GDM1 (cell line): ENCODE data around the gene AGT.

Experiments
- DNase-seq: peaks from one replicate; lab custom pipeline; 2025; lab: John Stamatoyannopoulos, UW

AGT gene

GRCh38 chr1:230713915-230714764 lies at the start of gene AGT:
Gene AGT (minus strand): TSS chr1:230714122. CDS start chr1:230710823, 3,299 bp downstream.
- DNase-seq, result no peak

DNA sequence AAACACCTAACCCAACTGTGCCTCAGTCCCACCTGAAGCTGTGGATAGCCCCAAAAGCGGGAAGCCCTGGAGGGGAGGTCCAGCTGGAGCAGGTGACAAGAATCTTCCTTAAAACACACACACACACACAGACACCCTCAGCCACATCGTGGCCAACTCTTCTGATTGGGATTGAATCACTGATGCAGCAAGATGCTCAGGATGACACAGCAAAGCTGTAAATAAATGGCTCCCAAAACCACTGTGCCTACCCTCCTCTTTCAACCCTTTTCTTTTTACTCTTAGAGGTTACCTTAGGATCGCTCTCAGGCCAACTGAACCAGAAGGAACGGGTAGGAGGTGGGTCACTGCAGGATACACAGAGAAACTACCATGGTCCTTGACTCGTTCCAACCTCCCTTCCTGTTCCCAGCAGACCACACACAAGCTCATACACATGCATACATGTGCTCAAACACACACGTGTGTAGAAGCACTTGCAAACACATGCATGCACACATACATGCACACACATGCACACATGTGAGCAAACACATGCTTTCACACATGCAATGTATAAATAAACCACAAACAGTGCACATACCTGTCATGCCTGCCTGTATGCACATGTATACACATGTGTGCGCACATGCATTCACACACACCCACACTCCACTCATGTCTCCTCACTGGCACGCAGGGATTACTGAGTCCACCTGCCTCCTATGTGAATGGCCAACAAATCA lies 47.7 kb upstream of the AGT start:
- no peak for DNase-seq

- DNase-seq, result no peak
Measured at GRCh38 chr1:230760360-230760827, 46.5 kb upstream of the AGT start.

DNA sequence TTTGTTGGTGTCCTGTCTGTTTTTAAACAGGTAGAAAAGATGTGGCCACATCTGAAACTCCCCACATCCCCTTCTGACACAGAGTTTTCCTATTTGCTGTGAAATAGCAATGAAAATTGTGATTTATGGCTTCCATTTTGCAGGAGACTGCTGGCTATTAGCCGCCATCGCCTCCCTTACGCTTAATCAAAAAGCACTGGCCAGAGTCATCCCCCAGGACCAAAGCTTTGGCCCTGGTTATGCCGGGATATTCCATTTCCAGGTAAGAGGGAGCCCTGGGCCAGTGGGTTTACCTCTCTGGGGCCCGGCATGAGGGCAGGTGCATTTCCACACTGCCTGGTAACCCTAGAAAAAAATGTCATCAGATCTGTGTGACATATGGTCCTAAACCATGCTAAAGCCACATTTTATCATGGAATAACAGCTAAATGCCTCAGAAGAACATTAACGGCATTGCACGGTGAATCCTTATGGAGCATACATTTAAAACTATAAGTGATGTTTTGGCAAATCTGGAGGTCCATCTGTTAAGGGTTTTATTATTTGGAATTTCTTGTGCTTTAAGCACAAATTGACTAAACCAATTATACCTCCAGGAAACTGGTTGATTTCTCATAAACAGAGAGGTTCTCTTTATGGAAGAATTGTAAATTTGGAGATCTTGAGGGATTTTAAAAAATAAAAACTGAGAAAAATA lies 45.6 kb upstream of the AGT start:
- no peak for DNase-seq

GRCh38 chr1:230758709-230759368 lies 44.9 kb upstream of the AGT start:
- DNase-seq, result no peak

- no peak for DNase-seq
Measured at GRCh38 chr1:230757856-230758708, 44.2 kb upstream of the AGT start.

- no peak for DNase-seq
Measured at GRCh38 chr1:230754796-230755195, 40.9 kb upstream of the AGT start.

- no peak for DNase-seq
Measured at GRCh38 chr1:230753586-230754251, 39.8 kb upstream of the AGT start.

DNA sequence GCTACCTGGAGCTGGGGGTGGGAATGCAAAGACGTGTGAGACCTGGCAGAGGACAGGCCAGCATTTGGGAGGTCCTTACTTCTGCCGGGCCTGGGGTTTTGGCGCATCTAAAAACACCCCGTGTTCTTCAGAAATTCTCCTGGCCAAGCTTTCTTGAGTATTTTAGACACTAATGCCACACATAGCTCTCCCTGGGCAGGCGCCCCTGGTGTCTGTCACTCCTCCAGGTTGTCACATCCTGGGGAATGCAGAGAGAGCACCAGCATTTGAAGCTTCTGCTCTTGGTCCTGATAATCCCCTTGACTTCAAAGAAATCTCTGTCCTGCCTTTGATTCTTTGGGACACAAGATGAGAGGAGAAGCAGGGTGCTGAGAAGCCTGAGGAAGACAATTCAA lies 39.3 kb upstream of the AGT start:
- no peak for DNase-seq

DNA sequence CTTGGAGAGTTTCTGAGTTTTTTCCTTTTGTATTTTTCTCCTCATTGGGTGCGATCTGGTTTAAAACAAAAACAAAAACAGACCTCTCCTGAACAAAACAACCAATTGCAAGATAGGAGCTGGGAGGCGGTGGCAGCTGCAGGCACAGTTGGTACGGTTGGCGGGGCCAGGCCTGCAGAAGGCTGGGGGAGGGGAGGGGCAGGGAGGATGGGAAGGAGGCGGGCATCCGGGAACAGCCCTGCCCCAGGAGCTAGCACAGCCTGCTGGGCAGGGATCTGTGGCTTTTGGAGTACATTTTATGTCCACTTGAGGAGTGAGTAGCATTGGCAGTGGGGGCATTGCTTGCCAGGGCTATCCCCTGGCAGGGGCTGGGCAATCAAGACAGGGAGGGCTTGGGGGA lies 38.5 kb upstream of the AGT start:
- DNase-seq, result no peak

GRCh38 chr1:230750986-230751625 lies 37.2 kb upstream of the AGT start:
- no peak for DNase-seq

DNA sequence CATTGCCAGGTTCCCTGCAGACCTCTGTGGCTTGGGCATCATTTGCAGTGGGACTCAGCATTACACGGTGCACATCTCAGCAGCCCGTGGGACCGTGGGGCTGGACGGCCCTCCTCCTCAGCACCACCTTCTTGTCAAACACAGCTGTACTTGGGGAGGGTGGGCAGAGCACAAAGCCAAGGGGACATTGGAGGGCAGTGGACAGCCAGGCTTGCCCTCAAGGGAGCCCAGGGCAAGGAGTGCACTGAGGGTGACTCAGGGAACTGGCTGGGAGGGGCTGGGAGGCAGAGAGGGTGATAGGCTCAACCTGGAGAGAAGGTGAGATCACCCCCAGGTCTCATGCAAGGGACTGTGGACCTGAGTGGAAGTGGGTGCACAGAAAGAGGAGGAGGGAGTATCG lies 36.7 kb upstream of the AGT start:
- no peak for DNase-seq

GRCh38 chr1:230749635-230750034 lies 35.7 kb upstream of the AGT start:
- DNase-seq, result no peak

DNA sequence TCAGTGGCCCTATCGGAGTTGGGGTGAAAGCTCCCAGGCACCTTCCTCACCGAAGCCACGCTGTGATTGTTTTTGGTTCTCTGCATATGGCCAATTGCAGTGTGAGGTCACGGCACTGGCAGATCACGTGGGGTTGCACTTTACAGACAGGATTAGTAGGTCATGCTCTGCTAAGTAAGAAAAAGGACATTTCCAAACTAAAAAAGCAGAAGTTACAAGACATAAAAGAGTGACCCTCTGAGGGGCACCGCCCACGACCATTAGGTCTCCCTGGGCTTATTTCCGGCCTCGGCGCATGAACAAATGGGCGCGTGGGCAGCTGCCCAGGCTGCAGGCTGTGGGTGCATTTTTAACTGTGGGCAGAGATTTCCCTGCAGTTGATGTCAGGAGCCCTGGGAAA lies 35.2 kb upstream of the AGT start:
- no peak for DNase-seq

DNA sequence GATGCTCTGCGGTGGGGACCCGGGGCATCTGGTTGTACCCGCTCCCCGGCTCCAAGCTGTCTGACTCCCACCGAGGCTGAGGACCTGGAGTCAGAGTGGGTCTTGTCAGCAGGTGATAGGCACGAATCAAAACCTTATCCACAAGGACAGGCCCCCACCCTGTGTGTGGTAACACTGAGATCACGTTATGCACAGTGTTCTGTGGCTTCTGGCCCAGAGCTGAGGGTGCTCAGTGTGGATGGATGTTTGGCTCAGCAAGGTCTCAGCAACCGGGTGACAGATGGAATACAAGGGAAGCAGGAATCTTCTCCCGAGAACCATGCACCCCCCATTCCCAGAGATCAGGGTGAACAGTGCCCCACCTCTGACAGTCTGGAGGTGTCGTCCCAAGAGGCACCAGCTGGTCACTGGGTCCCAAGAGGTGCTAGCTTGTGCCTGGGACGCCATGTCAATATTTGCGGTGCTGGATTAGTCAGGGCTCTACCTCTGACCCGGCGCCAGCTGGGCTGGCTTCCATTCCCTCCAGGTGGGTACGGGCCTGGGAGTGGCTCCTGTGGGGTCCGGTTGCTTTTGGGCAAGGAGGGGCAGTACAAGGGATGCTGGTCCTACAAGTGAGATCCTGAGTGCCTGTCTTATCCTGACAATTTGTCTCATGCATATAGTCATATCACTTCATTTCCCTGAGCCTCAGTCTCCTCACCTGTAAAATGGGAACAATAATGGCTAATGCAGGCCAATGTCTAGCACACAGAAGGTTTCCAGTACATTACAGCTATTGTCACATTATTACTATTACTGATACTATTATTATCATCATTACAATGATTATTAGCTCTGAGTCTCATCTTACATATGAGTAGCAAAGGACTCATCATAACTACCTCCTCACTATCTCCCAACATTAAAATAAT lies 34.2 kb upstream of the AGT start:
- DNase-seq, result no peak

DNA sequence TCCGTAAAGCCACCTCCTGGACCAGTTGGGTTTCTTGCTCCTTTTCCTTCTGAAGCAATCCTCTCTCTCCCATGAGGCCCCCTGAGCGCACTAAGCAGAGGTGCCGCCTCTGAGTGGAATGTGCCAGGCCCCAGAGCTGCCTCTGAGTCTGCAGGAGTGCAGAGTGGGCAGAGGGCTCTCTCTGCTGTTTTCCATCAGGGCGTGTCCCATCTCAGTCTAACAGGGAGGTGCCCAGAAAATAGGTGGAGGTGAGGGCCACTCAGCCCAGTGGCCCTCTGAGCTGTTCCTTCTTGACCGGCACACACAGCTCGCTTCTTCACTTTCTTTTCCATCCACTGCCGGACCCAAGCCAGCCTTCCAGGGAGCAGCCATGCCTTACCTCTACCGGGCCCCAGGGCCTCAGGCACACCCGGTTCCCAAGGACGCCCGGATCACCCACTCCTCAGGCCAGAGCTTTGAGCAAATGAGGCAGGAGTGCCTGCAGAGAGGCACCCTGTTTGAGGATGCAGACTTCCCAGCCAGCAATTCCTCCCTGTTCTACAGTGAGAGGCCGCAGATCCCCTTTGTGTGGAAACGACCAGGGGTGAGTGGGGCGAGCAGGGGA lies 33.3 kb upstream of the AGT start, which contains the start of gene CAPN9:
CAPN9 (plus strand) TSS at position 262 of the 604 bp plus-strand sequence; CDS start at position 371, 109 bp downstream.
- no peak for DNase-seq

- no peak for DNase-seq
Measured at GRCh38 chr1:230746617-230747016, 32.7 kb upstream of the AGT start.

DNA sequence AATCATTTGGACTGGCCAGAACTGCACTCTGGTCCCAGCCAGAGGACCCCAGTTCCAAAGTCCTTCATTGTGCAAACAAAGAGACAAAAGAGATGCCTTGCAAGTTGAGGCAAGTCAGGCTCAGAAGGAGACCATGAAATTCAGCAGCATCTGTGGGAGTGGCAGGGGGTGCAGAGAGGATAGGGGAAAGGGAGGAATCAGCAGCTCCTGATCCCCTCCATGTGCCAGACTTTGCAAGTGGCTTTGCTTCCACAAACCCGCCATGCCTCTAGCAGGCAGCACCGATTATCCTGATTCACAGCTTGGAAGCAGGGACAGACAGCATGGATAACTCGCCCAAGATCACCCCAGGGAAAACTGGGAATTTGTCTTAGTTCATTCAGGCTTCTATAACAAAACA lies 31.1 kb upstream of the AGT start:
- no peak for DNase-seq
